Cardiac fibroblast (primary cell): Measurements from ENCODE around the gene ERGIC1.

Experiments
- DNase-seq, 2 donors: peaks; one replicate each; pipeline versions ENCODE4 v3.0.0 to v3.0.0-alpha.2; 2010; ENCODE audit warnings: low read depth in 2 of 2
- H3K4me3 ChIP-seq, 2 donors: replicated peaks in 1 of 2; 1 replicate in 1 of 2; 2 replicates in 1 of 2; pipeline ENCODE4 v1.5.1; 2011; ENCODE audit warnings: low read depth in 2 of 2, low read length in 2 of 2, mild to moderate bottlenecking in 2 of 2, moderate library complexity in 1 of 2
- CTCF ChIP-seq: IDR thresholded peaks from one replicate; pipeline ENCODE4 v1.5.1; 2011; ENCODE audit warnings: low read depth, mild to moderate bottlenecking, low read length, inconsistent platforms

The ERGIC1 gene

GRCh38 chr5:172907657-172908056, 73.6 kb downstream of the ERGIC1 start:
- no peak for TF ChIP-seq CTCF
- no peak for DNase-seq
- no peak overlapping the region for H3K4me3 ChIP-seq

- DNase-seq, result no peak
- no peak overlapping the region for H3K4me3 ChIP-seq
- TF ChIP-seq CTCF, result no peak
Measured at GRCh38 chr5:172908662-172909061, 74.6 kb downstream of the ERGIC1 start.

- no peak overlapping the region for H3K4me3 ChIP-seq
- no peak for TF ChIP-seq CTCF
- peak; percentile 69 to 85 for DNase-seq
Measured at GRCh38 chr5:172909931-172910502, 76.0 kb downstream of the ERGIC1 start.

GRCh38 chr5:172910828-172911627, 77.0 kb downstream of the ERGIC1 start:
- DNase-seq, result peak; percentile 93 to 99
- peak; percentile 50 for TF ChIP-seq CTCF
- no peak overlapping the region for H3K4me3 ChIP-seq

GRCh38 chr5:172911628-172911880, 77.5 kb downstream of the ERGIC1 start:
- TF ChIP-seq CTCF, result no peak
- no peak overlapping the region for H3K4me3 ChIP-seq

GRCh38 chr5:172911976-172912375, 77.9 kb downstream of the ERGIC1 start:
- H3K4me3 ChIP-seq, result no peak overlapping the region
- no peak for TF ChIP-seq CTCF
- peak in 1 of 2 donors; percentile 47 for DNase-seq

More at GRCh38 chr5:172911628-172911880, 77.5 kb downstream of the ERGIC1 start:
- DNase-seq, result no peak
